GM12878 (cell line): Measurements from ENCODE around the gene SLC6A1.

Experiments used
- CREB1 ChIP-seq: IDR thresholded peaks from 2 replicates; pipeline ENCODE4 v1.6.1; 2012; ENCODE audit warnings: low read depth, mild to moderate bottlenecking, inconsistent platforms
- POLR2A ChIP-seq: IDR thresholded peaks from 2 replicates; pipeline ENCODE4 v1.6.1; 2011; ENCODE audit warnings: low read depth, mild to moderate bottlenecking, low read length
- POLR2AphosphoS5 ChIP-seq: IDR thresholded peaks from 2 replicates; pipeline ENCODE4 v1.6.1; 2011; ENCODE audit warnings: mild to moderate bottlenecking, low read length, inconsistent platforms
- SUPT20H ChIP-seq: IDR thresholded peaks from 2 replicates; pipeline ENCODE4 v1.6.1; 2011; ENCODE audit warnings: low read depth, mild to moderate bottlenecking, low read length, moderate library complexity, borderline replicate concordance; ENCODE audit not compliant: control insufficient read depth
- USF2 ChIP-seq: IDR thresholded peaks from 2 replicates; pipeline ENCODE4 v1.6.1; 2011; ENCODE audit warnings: low read depth, low read length, improper control_type of control experiment, borderline replicate concordance
- TF ChIP-seq, protein P1 (sequence below): fragments of 450-650 bp; IDR thresholded peaks from 2 replicates; pipeline ENCODE4 v1.6.1; 2016; ENCODE audit warnings: mild to moderate bottlenecking, moderate library complexity, borderline replicate concordance
- TF ChIP-seq, protein P2 (sequence below): IDR thresholded peaks from 2 replicates; pipeline ENCODE4 v1.6.1; 2012; ENCODE audit warnings: mild to moderate bottlenecking, low read depth, low read length
- TF ChIP-seq, protein P3 (sequence below), 3 experiments: IDR thresholded peaks in 2 of 3; conservative IDR thresholded peaks in 1 of 3; 2 replicates each; pipeline ENCODE4 v1.5.1; 2011; ENCODE audit warnings: low read depth in 3 of 3, low read length in 3 of 3, mild to moderate bottlenecking in 3 of 3, control low read depth in 2 of 3, moderate library complexity in 2 of 3, inconsistent platforms in 1 of 3, mixed read lengths in 1 of 3; ENCODE audit not compliant: control insufficient read depth in 2 of 3, insufficient read depth in 1 of 3; ENCODE audit errors: extremely low read depth in 1 of 3

DNA sequence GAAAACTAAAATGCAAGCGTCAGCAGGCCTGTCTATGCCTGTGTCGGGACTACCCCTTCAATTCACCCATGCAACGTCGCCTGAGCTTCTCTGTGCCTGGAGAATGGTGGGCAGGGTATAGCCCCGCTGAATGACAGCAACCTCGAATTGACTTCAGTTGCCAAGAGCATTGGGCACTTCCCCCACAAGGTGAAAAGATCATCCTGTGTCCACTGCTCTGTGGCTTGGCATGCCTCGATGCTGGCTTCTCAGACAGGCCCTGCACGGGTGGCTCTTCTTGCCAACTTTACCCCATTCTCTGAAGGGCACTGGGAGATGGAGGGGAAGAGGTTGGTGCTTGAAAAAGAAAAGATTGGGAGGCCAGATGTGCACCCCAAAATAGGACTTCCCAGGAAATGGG, 3.3 kb downstream of the SLC6A1 start:
- TF ChIP-seq POLR2AphosphoS5 (no peak), POLR2A (no peak), SUPT20H (no peak), CREB1 (no peak), USF2 (no peak)
- TF ChIP-seq, protein P1, sequence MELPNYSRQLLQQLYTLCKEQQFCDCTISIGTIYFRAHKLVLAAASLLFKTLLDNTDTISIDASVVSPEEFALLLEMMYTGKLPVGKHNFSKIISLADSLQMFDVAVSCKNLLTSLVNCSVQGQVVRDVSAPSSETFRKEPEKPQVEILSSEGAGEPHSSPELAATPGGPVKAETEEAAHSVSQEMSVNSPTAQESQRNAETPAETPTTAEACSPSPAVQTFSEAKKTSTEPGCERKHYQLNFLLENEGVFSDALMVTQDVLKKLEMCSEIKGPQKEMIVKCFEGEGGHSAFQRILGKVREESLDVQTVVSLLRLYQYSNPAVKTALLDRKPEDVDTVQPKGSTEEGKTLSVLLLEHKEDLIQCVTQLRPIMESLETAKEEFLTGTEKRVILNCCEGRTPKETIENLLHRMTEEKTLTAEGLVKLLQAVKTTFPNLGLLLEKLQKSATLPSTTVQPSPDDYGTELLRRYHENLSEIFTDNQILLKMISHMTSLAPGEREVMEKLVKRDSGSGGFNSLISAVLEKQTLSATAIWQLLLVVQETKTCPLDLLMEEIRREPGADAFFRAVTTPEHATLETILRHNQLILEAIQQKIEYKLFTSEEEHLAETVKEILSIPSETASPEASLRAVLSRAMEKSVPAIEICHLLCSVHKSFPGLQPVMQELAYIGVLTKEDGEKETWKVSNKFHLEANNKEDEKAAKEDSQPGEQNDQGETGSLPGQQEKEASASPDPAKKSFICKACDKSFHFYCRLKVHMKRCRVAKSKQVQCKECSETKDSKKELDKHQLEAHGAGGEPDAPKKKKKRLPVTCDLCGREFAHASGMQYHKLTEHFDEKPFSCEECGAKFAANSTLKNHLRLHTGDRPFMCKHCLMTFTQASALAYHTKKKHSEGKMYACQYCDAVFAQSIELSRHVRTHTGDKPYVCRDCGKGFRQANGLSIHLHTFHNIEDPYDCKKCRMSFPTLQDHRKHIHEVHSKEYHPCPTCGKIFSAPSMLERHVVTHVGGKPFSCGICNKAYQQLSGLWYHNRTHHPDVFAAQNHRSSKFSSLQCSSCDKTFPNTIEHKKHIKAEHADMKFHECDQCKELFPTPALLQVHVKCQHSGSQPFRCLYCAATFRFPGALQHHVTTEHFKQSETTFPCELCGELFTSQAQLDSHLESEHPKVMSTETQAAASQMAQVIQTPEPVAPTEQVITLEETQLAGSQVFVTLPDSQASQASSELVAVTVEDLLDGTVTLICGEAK: no peak
- TF ChIP-seq, protein P2, sequence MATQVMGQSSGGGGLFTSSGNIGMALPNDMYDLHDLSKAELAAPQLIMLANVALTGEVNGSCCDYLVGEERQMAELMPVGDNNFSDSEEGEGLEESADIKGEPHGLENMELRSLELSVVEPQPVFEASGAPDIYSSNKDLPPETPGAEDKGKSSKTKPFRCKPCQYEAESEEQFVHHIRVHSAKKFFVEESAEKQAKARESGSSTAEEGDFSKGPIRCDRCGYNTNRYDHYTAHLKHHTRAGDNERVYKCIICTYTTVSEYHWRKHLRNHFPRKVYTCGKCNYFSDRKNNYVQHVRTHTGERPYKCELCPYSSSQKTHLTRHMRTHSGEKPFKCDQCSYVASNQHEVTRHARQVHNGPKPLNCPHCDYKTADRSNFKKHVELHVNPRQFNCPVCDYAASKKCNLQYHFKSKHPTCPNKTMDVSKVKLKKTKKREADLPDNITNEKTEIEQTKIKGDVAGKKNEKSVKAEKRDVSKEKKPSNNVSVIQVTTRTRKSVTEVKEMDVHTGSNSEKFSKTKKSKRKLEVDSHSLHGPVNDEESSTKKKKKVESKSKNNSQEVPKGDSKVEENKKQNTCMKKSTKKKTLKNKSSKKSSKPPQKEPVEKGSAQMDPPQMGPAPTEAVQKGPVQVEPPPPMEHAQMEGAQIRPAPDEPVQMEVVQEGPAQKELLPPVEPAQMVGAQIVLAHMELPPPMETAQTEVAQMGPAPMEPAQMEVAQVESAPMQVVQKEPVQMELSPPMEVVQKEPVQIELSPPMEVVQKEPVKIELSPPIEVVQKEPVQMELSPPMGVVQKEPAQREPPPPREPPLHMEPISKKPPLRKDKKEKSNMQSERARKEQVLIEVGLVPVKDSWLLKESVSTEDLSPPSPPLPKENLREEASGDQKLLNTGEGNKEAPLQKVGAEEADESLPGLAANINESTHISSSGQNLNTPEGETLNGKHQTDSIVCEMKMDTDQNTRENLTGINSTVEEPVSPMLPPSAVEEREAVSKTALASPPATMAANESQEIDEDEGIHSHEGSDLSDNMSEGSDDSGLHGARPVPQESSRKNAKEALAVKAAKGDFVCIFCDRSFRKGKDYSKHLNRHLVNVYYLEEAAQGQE: no peak
- TF ChIP-seq, protein P3, sequence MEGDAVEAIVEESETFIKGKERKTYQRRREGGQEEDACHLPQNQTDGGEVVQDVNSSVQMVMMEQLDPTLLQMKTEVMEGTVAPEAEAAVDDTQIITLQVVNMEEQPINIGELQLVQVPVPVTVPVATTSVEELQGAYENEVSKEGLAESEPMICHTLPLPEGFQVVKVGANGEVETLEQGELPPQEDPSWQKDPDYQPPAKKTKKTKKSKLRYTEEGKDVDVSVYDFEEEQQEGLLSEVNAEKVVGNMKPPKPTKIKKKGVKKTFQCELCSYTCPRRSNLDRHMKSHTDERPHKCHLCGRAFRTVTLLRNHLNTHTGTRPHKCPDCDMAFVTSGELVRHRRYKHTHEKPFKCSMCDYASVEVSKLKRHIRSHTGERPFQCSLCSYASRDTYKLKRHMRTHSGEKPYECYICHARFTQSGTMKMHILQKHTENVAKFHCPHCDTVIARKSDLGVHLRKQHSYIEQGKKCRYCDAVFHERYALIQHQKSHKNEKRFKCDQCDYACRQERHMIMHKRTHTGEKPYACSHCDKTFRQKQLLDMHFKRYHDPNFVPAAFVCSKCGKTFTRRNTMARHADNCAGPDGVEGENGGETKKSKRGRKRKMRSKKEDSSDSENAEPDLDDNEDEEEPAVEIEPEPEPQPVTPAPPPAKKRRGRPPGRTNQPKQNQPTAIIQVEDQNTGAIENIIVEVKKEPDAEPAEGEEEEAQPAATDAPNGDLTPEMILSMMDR (IDR thresholded peaks at IDR 0.05 in 2 of 3, conservative IDR thresholded peaks at IDR 0.05 in 1 of 3; ENCODE audit: control insufficient read depth in 2 of 3, extremely low read depth in 1 of 3, insufficient read depth in 1 of 3, low read depth in 3 of 3, low read length in 3 of 3): no peak
